Tibial nerve (tissue), 4 donors: ENCODE measurements around the gene RGR. TPM values are rescaled to one million over a fixed set of nuclear protein-coding genes. Genes with fewer than 3 reads are reported as not detected.

Source experiments
- DNase-seq, 2 donors: peaks; one replicate each; pipeline ENCODE4 v3.0.0-alpha.2; 2019; ENCODE audit warnings: low spot score in 2 of 2
- H3K27ac ChIP-seq, 4 donors: fragments of 200-600 bp; sonication (generic) in 3 of 4; one replicate each; pipeline ENCODE4 v1.5.1; 2017 to 2019; ENCODE audit warnings: mild to moderate bottlenecking in 1 of 4
- H3K27me3 ChIP-seq, 2 donors: fragments of 200-600 bp; sonication (generic) in 1 of 2; one replicate each; pipeline versions ENCODE4 v1.5.1 to v1.6.0; 2017 to 2019
- H3K36me3 ChIP-seq, 3 donors: fragments of 200-600 bp; sonication (generic); one replicate each; pipeline ENCODE4 v1.5.1; 2018 to 2019
- H3K4me1 ChIP-seq, 4 donors: fragments of 200-600 bp; sonication (generic) in 3 of 4; one replicate each; pipeline ENCODE4 v1.5.1; 2017 to 2019
- H3K4me3 ChIP-seq, 4 donors: fragments of 200-600 bp; sonication (generic) in 3 of 4; one replicate each; pipeline ENCODE4 v1.5.1; 2017 to 2019; ENCODE audit warnings: mild to moderate bottlenecking in 1 of 4, moderate library complexity in 1 of 4
- H3K9me3 ChIP-seq, 4 donors: fragments of 200-600 bp; sonication (generic) in 3 of 4; one replicate each; pipeline ENCODE4 v1.5.1; 2017 to 2019
- EP300 ChIP-seq, 2 donors: sonication (generic); formaldehyde crosslinking; IDR thresholded peaks; one replicate each; pipeline ENCODE4 v1.6.1; 2017; ENCODE audit warnings: antibody characterized with exemption in 2 of 2, mild to moderate bottlenecking in 1 of 2
- POLR2A ChIP-seq, 2 donors: fragments of 450-650 bp; IDR thresholded peaks; one replicate each; pipeline ENCODE4 v1.6.1; 2017; ENCODE audit warnings: antibody characterized with exemption in 2 of 2, mild to moderate bottlenecking in 2 of 2, moderate library complexity in 2 of 2
- WGBS, 2 donors: methylation state at CpG; one replicate each; pipeline ENCODE4 v1.1.5; 2018; 5-methylcytosine and 5-hydroxymethylcytosine counted together
- total RNA-seq, 4 donors: library from RNA; depleted of rRNA; stranded (reverse); fragments of >200 nt; gene quantifications; one replicate each; pipeline ENCODE4 v1.1.0, GENCODE V29; 2016
- TF ChIP-seq, protein P1 (sequence below), 5 experiments: fragments of 200-600 bp in 3 of 5; fragments of 450-650 bp in 2 of 5; sonication (generic) in 3 of 5; IDR thresholded peaks; one replicate each; pipeline ENCODE4 v1.5.1; 2016 to 2019; ENCODE audit warnings: antibody characterized with exemption in 5 of 5, mild to moderate bottlenecking in 3 of 5, moderate library complexity in 2 of 5

The RGR gene
- total RNA-seq, 4 donors from 2014 or later, result 0.42 TPM; not detected in 3

DNA sequence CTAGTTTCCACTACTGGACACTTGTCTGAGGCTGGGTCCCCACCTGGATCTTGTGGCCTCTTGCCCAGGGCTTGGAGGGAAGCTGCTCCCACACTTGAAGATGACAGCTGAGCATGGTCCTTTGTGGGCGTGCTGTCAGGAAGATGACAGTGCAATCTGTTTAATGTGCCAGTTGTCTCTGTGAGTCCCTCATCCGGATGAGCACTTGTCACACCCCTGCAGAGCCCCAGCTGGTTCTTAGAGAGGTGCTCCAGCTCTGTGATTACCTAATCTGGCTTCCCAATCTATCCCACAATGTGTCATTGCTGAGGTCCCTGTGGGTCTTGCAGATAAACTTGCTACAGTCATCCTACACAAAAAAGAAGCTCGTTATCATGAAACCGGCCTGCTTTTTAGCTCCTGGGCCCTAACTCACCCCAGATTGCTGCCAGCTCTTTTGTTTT is 48.7 kb downstream of the RGR start:
- peaks cover 0 to 12% (median 0%) of the 10 kb centered on the region in 4 donors for H3K4me1 ChIP-seq
- H3K9me3 ChIP-seq, result no peaks in the 10 kb centered on the region
- 53 to 59% methylated on average over 3 to 4 of the region's 4 CpGs for WGBS, 2 donors
- no peak overlapping the region for H3K4me3 ChIP-seq
- no peaks in the 10 kb centered on the region for H3K36me3 ChIP-seq
- no peak overlapping the region for H3K27ac ChIP-seq
- no peak for DNase-seq
- TF ChIP-seq EP300 (IDR thresholded peaks at IDR 0.05), result no peak
- TF ChIP-seq POLR2A (IDR thresholded peaks at IDR 0.05), result no peak
- TF ChIP-seq, protein P1, sequence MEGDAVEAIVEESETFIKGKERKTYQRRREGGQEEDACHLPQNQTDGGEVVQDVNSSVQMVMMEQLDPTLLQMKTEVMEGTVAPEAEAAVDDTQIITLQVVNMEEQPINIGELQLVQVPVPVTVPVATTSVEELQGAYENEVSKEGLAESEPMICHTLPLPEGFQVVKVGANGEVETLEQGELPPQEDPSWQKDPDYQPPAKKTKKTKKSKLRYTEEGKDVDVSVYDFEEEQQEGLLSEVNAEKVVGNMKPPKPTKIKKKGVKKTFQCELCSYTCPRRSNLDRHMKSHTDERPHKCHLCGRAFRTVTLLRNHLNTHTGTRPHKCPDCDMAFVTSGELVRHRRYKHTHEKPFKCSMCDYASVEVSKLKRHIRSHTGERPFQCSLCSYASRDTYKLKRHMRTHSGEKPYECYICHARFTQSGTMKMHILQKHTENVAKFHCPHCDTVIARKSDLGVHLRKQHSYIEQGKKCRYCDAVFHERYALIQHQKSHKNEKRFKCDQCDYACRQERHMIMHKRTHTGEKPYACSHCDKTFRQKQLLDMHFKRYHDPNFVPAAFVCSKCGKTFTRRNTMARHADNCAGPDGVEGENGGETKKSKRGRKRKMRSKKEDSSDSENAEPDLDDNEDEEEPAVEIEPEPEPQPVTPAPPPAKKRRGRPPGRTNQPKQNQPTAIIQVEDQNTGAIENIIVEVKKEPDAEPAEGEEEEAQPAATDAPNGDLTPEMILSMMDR (IDR thresholded peaks at IDR 0.05), result no peak
- no peaks in the 10 kb centered on the region for H3K27me3 ChIP-seq

DNA sequence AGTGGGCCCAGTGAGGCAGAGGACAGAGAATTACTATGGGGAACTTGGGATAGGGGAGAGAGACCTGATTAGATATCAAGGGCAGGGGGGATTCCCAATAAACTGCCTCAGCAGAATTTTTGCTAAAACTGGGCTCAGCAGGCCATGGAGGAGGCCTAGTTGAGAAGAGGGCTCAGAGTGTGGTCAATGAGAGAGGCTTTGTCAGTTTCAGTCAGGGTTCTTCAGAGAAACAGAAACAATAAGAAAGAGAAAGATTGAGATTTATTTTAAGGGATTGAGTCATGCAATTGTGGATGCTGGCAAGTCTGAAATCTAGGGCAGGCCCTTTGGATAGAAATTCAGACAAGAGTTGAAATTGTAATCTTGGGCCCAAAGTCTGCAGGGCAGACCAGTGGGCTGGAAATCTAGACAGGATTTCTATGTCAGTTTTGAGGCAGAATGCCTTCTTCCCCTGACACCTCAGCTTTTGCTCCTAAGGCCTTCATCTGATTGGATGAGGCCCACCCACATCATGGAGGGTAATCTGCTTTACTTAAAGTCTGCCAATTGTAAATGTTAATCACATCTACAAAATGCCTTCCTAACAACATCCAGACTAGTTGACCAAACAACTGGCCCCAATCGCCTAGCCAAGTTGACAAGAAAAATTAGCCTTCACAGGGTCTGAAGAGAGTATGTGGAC is 50.1 kb downstream of the RGR start:
- no peak for DNase-seq
- Histone ChIP-seq H3K4me3 (no peak overlapping the region), H3K27ac (peak overlapping the region in 1 of 4 donors; percentile 24), H3K36me3 (no peaks in the 10 kb centered on the region), H3K27me3 (no peaks in the 10 kb centered on the region), H3K4me1 (peaks cover 0 to 12% (median 0%) of the 10 kb centered on the region in 4 donors), H3K9me3 (no peaks in the 10 kb centered on the region)
- 76 to 100% methylated on average over 1 of the region's 1 CpG for WGBS, 2 donors
- TF ChIP-seq EP300 (IDR thresholded peaks at IDR 0.05), result no peak
- TF ChIP-seq, protein P1 (IDR thresholded peaks at IDR 0.05), result no peak

DNA sequence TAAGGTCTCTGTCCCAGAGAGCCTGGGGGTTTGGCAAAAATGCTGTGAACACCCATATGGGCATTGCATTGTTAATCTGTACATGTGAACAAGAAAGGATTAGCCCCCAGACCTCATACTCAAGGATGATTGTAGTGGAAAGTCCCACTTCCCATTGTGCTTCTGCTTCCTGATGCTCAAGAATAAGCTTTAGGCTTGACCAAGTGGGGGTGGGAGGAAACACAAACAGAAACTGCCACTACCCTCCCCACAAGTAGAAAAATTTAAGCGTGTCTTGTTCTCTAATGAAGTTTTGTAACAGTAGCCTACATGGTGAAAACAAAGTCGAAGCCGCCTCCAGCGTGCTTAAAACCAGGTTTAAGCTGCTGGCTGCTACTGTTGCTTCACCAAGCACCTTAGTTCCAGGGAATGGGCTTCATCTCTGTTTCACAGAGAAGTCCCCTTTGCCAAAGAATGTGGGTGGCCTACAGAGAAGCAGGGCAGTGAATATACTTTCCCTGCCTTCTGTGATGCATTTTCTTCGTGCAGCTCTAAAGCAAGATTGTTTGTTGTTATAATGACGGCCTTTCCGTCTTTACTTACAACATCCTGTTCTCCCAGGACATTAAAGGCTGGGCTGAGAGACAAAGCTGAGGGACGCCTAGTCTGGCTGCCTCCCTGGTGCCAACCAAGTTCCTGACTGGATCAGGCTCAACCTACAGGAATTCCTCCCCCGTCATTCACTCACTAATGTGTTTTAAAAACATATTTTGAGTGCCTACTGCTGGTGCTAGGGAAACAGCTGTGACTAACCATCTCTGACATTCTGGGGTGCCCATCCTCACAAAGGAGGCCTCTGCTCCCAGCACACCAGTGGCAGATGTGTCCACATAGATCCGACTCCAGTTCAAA is 51.5 kb downstream of the RGR start:
- Histone ChIP-seq H3K36me3 (no peaks in the 10 kb centered on the region), H3K27ac (no peak overlapping the region), H3K4me3 (no peak overlapping the region), H3K9me3 (no peaks in the 10 kb centered on the region), H3K27me3 (no peaks in the 10 kb centered on the region), H3K4me1 (peaks cover 0 to 12% (median 0%) of the 10 kb centered on the region in 4 donors)
- TF ChIP-seq EP300 (IDR thresholded peaks at IDR 0.05) (no peak), POLR2A (IDR thresholded peaks at IDR 0.05) (no peak)
- TF ChIP-seq, protein P1 (IDR thresholded peaks at IDR 0.05), result no peak
- 54 to 61% methylated on average over 10 of the region's 10 CpGs for WGBS, 2 donors
- no peak for DNase-seq

DNA sequence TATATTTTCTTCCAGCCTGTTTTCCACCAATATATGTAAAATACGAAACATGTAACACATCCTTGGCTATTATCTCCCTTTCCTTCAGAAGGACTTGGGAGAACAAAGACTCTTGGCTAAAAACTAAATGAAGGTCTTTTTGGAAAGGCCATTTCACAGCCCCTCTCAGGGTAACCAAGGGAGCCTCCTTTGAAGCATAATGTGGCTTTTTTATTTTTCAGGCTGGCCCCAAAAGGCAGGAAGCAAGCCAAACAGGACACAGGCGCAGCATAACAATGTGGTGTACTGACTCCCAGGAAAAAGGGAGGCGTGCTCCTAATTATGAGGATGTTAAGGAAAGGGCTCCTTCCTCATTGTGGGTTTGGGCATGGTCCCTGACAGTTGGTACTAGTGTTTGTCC is 53.2 kb downstream of the RGR start:
- TF ChIP-seq, protein P1 (IDR thresholded peaks at IDR 0.05), result no peak
- TF ChIP-seq EP300 (IDR thresholded peaks at IDR 0.05), result no peak
- TF ChIP-seq POLR2A (IDR thresholded peaks at IDR 0.05), result no peak
- Histone ChIP-seq H3K4me3 (no peak overlapping the region), H3K27me3 (no peaks in the 10 kb centered on the region), H3K27ac (no peak overlapping the region), H3K4me1 (peaks cover 0 to 12% (median 0%) of the 10 kb centered on the region in 4 donors), H3K36me3 (no peaks in the 10 kb centered on the region), H3K9me3 (no peaks in the 10 kb centered on the region)
- WGBS, 2 donors, result 75 to 79% methylated on average over 3 of the region's 3 CpGs
- DNase-seq, result no peak

DNA sequence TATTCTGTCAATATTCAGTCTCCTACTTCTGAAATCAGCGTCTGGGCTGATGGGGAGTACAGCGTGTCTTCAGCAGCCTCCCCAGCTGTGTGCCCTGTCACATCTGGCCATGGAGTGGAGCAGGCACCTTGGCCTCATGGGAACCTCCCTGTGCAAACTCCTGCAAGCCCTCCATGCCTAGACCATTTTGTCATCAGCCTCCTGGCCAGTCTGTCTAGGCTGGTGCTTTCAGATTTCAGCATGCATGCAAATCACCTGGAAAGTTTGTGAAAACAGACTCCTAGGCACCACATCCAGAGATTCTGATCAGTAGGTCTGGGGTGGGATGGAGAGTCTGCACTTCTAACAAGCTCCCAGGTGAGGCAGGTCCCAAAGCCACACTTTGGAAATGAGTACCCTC is 57.4 kb downstream of the RGR start:
- TF ChIP-seq, protein P1 (IDR thresholded peaks at IDR 0.05), result no peak
- TF ChIP-seq POLR2A (IDR thresholded peaks at IDR 0.05) (no peak), EP300 (IDR thresholded peaks at IDR 0.05) (no peak)
- no peaks in the 10 kb centered on the region for H3K36me3 ChIP-seq
- no peaks in the 10 kb centered on the region for H3K27me3 ChIP-seq
- no peak overlapping the region for H3K27ac ChIP-seq
- no peak overlapping the region for H3K4me3 ChIP-seq
- WGBS, 2 donors, result 61 to 84% methylated on average over 2 of the region's 2 CpGs
- no peak for DNase-seq
- H3K9me3 ChIP-seq, result no peaks in the 10 kb centered on the region
- no peaks in the 10 kb centered on the region for H3K4me1 ChIP-seq
